GM12874 (cell line): ENCODE data around the gene APOL2.

ENCODE experiments used
- CTCF ChIP-seq: IDR thresholded peaks from 2 replicates; pipeline ENCODE4 v1.5.1; 2011; ENCODE audit warnings: low read depth, mild to moderate bottlenecking, control low read depth, low read length, moderate library complexity; ENCODE audit not compliant: insufficient read depth

Gene APOL2

GRCh38 chr22:36284171-36284571 lies 44.8 kb upstream of the APOL2 start:
- no peak for TF ChIP-seq CTCF

GRCh38 chr22:36282328-36282831 lies 43.1 kb upstream of the APOL2 start:
- no peak for TF ChIP-seq CTCF

GRCh38 chr22:36281781-36282327 lies 42.5 kb upstream of the APOL2 start:
- TF ChIP-seq CTCF, result no peak

GRCh38 chr22:36280379-36280778 lies 41.1 kb upstream of the APOL2 start:
- no peak for TF ChIP-seq CTCF

- no peak for TF ChIP-seq CTCF
Observed at GRCh38 chr22:36279219-36279666, 39.9 kb upstream of the APOL2 start.

- peak; percentile 93 for TF ChIP-seq CTCF
Observed at GRCh38 chr22:36277482-36278291, 38.4 kb upstream of the APOL2 start.

- no peak for TF ChIP-seq CTCF
Observed at GRCh38 chr22:36274531-36274930, 35.2 kb upstream of the APOL2 start.
